Measurements from ENCODE around the gene TTC7B.

GRCh38 chr14:90620568-90621077 is 195.6 kb downstream of the TTC7B start:
- TF ChIP-seq, protein P1, sequence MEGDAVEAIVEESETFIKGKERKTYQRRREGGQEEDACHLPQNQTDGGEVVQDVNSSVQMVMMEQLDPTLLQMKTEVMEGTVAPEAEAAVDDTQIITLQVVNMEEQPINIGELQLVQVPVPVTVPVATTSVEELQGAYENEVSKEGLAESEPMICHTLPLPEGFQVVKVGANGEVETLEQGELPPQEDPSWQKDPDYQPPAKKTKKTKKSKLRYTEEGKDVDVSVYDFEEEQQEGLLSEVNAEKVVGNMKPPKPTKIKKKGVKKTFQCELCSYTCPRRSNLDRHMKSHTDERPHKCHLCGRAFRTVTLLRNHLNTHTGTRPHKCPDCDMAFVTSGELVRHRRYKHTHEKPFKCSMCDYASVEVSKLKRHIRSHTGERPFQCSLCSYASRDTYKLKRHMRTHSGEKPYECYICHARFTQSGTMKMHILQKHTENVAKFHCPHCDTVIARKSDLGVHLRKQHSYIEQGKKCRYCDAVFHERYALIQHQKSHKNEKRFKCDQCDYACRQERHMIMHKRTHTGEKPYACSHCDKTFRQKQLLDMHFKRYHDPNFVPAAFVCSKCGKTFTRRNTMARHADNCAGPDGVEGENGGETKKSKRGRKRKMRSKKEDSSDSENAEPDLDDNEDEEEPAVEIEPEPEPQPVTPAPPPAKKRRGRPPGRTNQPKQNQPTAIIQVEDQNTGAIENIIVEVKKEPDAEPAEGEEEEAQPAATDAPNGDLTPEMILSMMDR (IDR thresholded peaks at IDR 0.05), result no peak
- TF ChIP-seq EZH2 (IDR thresholded peaks at IDR 0.05; ENCODE audit: borderline replicate concordance, insufficient read depth, low read depth, low read length, poor library complexity, severe bottlenecking), result no peak
